Osteoblast (primary cell): Measurements from ENCODE around the gene SHE. TPM values are rescaled to one million over a fixed set of nuclear protein-coding genes. Genes with fewer than 3 reads are reported as not detected.

Experiments used
- DNase-seq: peaks from one replicate; pipeline ENCODE4 v3.0.0; 2011; ENCODE audit warnings: low spot score, mixed read lengths; ENCODE audit not compliant: insufficient read length; ENCODE audit errors: missing footprints
- H2AFZ ChIP-seq: 2 replicates; pipeline ENCODE4 v1.6.0; 2011; ENCODE audit warnings: mild to moderate bottlenecking, low read length
- H3K27ac ChIP-seq: 2 replicates; pipeline ENCODE4 v1.5.1; 2011; ENCODE audit warnings: mild to moderate bottlenecking, low read depth, low read length, moderate library complexity
- H3K27me3 ChIP-seq: 2 replicates; pipeline ENCODE4 v1.6.0; 2012; ENCODE audit warnings: mild to moderate bottlenecking, control low read depth, inconsistent platforms, low read length, moderate library complexity; ENCODE audit not compliant: insufficient read depth
- H3K36me3 ChIP-seq: 2 replicates; pipeline ENCODE4 v1.5.1; 2011; ENCODE audit warnings: mild to moderate bottlenecking, low read length, control low read depth, moderate library complexity; ENCODE audit not compliant: insufficient read depth
- H3K4me1 ChIP-seq: 2 replicates; pipeline ENCODE4 v1.5.1; 2011; ENCODE audit warnings: mild to moderate bottlenecking, low read length, control low read depth, moderate library complexity; ENCODE audit not compliant: insufficient read depth
- H3K4me2 ChIP-seq: 2 replicates; pipeline ENCODE4 v1.6.0; 2011; ENCODE audit warnings: mild to moderate bottlenecking, low read length; ENCODE audit not compliant: insufficient read depth
- H3K4me3 ChIP-seq: fragments of 200-600 bp; sonication (generic); 3 replicates; pipeline ENCODE4 v1.5.1; 2012; ENCODE audit warnings: mild to moderate bottlenecking, low read length, inconsistent platforms; ENCODE audit not compliant: insufficient read depth
- H3K79me2 ChIP-seq: 2 replicates; pipeline ENCODE4 v1.6.0; 2012; ENCODE audit warnings: mild to moderate bottlenecking, low read length, control low read depth, inconsistent platforms; ENCODE audit not compliant: insufficient read depth
- H3K9me3 ChIP-seq: 2 replicates; pipeline ENCODE4 v1.5.1; 2011; ENCODE audit warnings: low read depth, low read length, control low read depth
- H4K20me1 ChIP-seq: 2 replicates; pipeline ENCODE4 v1.6.0; 2012; ENCODE audit warnings: mild to moderate bottlenecking, low read length, control low read depth; ENCODE audit not compliant: insufficient read depth
- CTCF ChIP-seq: IDR thresholded peaks from 2 replicates; pipeline ENCODE4 v1.5.1; 2011; ENCODE audit warnings: mild to moderate bottlenecking, low read depth, low read length, moderate library complexity; ENCODE audit errors: extremely low read depth
- total RNA-seq: library from RNA; depleted of rRNA; stranded (reverse); fragments of >200 nt; gene quantifications from 2 replicates; pipeline ENCODE4 v1.2.3, GENCODE V29; 2012

Gene SHE
- total RNA-seq, 1 donor, result not detected

GRCh38 chr1:154541231-154541630 lies 39.0 kb upstream of the SHE start:
- Histone ChIP-seq H4K20me1 (no peaks in the 10 kb centered on the region), H3K27ac (no peak overlapping the region), H3K79me2 (no peaks in the 10 kb centered on the region), H3K36me3 (no peaks in the 10 kb centered on the region), H3K4me2 (no peak overlapping the region), H3K9me3 (no peaks in the 10 kb centered on the region), H3K27me3 (peaks cover 41% of the 10 kb centered on the region), H3K4me3 (no peak overlapping the region), H3K4me1 (no peaks in the 10 kb centered on the region), H2AFZ (no peak overlapping the region)
- TF ChIP-seq CTCF, result no peak
- DNase-seq, result no peak

- no peak for TF ChIP-seq CTCF
- Histone ChIP-seq H3K36me3 (no peaks in the 10 kb centered on the region), H3K79me2 (no peaks in the 10 kb centered on the region), H3K27ac (no peak overlapping the region), H3K4me3 (no peak overlapping the region), H2AFZ (no peak overlapping the region), H4K20me1 (no peaks in the 10 kb centered on the region), H3K4me2 (no peak overlapping the region), H3K27me3 (peaks cover 44% of the 10 kb centered on the region), H3K9me3 (no peaks in the 10 kb centered on the region), H3K4me1 (no peaks in the 10 kb centered on the region)
- DNase-seq, result no peak
Observed at GRCh38 chr1:154539486-154540483, 37.6 kb upstream of the SHE start.

GRCh38 chr1:154536570-154536969 lies 34.4 kb upstream of the SHE start:
- no peaks in the 10 kb centered on the region for H4K20me1 ChIP-seq

More at GRCh38 chr1:154536570-154536969, 34.4 kb upstream of the SHE start:
- no peaks in the 10 kb centered on the region for H3K36me3 ChIP-seq
- H3K27me3 ChIP-seq, result peaks cover 39% of the 10 kb centered on the region
- H3K4me1 ChIP-seq, result no peaks in the 10 kb centered on the region
- no peaks in the 10 kb centered on the region for H3K79me2 ChIP-seq
- no peak overlapping the region for H2AFZ ChIP-seq
- DNase-seq, result no peak
- TF ChIP-seq CTCF, result no peak
- H3K27ac ChIP-seq, result no peak overlapping the region
- H3K9me3 ChIP-seq, result no peaks in the 10 kb centered on the region
- no peak overlapping the region for H3K4me2 ChIP-seq
- no peak overlapping the region for H3K4me3 ChIP-seq
